T-helper 1 cell treated with Interleukin-12 subunit alpha and Interleukin-12 subunit beta and Interleukin-4 antibody, amounts not matched to agents 30 ng/mL and 1 ng/mL, for 36 hours (primary cell): Measurements from ENCODE around the gene NPTN. TPM values are rescaled to one million over a fixed set of nuclear protein-coding genes. Genes with fewer than 3 reads are reported as not detected.

Experiments
- intact Hi-C: fragments of 100-400 bp; cut with micrococcal nuclease; formaldehyde crosslinking; loops from one replicate; pipeline ENCODE4 v1.15.1; 2024
- total RNA-seq: library from RNA; stranded (reverse); gene quantifications from 2 replicates; pipeline ENCODE4 v1.2.3, GENCODE V29; 2022

Gene NPTN
- total RNA-seq, 1 donor from 2014 or later: 83.2 TPM

DNA sequence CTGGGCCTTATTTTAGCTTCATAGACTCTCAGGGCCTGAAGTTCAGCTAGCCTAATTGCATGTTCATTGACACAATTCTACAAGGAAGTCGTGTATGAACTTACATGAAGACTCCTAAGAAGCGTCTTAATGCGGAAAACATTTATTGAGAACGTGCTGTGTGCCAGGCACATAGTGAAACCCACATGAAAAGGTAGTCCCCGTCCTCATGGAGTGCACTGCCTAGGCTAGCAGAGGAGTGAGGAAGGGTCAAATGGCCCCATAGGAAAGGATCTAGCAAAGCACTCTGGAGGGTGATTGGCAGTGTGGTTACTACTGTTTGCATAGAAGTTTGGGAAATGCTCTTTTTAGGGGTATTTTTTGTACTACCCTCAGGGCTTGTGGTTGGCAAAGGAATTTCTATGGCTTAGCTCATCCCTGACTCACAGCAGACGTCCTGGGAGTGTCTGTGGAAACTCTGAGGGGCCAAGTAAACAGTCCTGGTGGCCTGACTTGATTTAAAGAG lies 854 bp upstream of the NPTN start:
- intact Hi-C loops: loop anchor here (1.0 to 10.0 kb wide), 7 partner anchors 361 to 1516 kb away; partner anchors contain the start of genes ADPGK, ARID3B, BBS4 and HIGD2B

DNA sequence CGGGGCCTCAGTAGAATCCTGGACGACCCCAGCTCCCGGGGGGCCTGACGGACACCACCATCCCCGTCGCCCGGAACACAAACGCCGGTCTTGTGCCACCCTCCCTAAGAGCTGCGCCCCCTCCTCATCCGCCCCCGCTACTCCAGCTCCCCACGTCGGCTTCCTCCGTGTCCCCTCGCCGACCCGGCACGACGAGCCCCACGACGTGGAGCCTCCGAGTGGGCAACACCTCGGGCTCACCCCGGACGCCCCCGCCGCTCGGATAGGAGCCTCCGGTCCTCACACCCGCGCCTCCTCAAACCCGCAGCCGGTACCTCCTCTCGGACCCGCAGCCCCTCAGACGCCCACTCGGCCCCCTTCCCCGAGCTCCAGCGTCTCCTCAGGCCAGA lies 525 bp downstream of the NPTN start:
- intact Hi-C loops: loop anchor here (1.0 to 10.0 kb wide), 7 partner anchors 362 to 1514 kb away; partner anchors contain the start of genes ADPGK, ARID3B, BBS4 and HIGD2B

- intact Hi-C loops: loop anchor here (5.0 to 10.0 kb wide), 5 partner anchors 363 to 1155 kb away; partner anchors contain the start of genes ARID3B, BBS4, HIGD2B and NEO1
Observed at GRCh38 chr15:73631915-73632669, 1.1 kb downstream of the NPTN start.

DNA sequence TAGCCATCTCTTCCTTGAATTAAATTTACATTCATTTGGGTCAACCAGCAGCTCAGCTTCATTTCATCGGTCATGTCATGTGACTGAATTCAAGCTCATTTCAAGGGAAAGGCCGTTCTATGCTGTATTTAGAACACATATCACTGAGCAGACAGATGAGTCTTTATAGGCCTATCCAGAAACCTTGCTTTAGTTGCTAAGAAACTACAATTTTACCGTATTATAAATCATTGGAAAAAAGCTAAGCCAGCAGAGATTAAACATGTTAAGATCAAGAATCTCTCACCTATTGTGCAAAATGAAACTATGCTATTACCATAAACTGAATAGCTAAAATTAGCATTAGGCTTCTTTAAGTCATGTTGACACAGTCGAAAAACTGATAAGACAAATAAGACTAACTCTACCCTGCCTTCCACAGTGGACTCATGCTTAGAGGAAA lies 2.2 kb downstream of the NPTN start:
- intact Hi-C loops: loop anchor here (5.0 to 10.0 kb wide), 5 partner anchors 364 to 1154 kb away; partner anchors contain the start of genes ARID3B, BBS4, HIGD2B and NEO1

- intact Hi-C loops: loop anchor here (5.0 to 10.0 kb wide), 5 partner anchors 365 to 1153 kb away; partner anchors contain the start of genes ARID3B, BBS4, HIGD2B and NEO1
Observed at GRCh38 chr15:73629798-73630429, 3.3 kb downstream of the NPTN start.

- intact Hi-C loops: no loop called here
Observed at GRCh38 chr15:73628976-73629797, 4.0 kb downstream of the NPTN start.

GRCh38 chr15:73628102-73628501 lies 5.1 kb downstream of the NPTN start:
- intact Hi-C loops: no loop called here

- intact Hi-C loops: no loop called here
Observed at GRCh38 chr15:73626072-73626471, 7.1 kb downstream of the NPTN start.

DNA sequence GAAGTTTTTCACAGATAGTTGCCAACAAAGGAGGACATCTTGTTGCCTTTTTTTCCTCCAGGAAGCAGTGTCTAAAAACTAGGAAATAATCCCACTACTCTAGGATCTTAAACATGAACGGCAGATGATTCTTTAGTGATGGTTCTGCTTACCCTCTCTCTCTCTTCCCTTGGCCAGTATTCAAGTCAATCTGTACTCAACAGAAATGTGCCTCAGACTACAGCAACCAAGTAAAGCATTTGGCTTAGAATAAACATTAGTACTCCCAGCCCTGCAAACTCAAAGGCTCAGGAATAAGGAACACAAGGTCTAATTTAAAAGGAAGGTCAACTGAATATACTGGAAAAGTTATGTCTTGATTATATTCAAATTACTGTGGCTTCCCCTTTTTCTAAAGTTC lies 8.7 kb downstream of the NPTN start:
- intact Hi-C loops: no loop called here

GRCh38 chr15:73621286-73621826 lies 11.8 kb downstream of the NPTN start:
- intact Hi-C loops: no loop called here

- intact Hi-C loops: no loop called here
Observed at GRCh38 chr15:73620078-73620477, 13.1 kb downstream of the NPTN start.

DNA sequence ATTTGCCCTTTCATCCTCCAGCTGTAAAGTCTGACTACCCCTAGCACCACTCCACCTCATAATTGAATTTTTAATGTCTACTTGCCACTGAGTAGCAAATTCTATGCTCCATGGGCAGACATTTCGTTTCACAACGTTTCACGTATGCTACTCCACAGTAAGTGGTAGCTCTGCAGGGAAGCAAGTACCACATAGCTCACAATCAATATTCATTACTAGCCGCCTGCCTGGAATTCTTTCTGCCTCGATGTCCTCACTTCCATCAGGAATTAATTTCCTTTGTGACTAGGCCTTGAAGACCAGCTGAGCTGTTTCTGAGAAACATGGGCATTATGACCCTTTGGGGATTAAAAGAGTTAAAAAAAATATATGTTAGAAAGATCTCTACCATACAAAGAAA lies 15.3 kb downstream of the NPTN start:
- intact Hi-C loops: no loop called here

DNA sequence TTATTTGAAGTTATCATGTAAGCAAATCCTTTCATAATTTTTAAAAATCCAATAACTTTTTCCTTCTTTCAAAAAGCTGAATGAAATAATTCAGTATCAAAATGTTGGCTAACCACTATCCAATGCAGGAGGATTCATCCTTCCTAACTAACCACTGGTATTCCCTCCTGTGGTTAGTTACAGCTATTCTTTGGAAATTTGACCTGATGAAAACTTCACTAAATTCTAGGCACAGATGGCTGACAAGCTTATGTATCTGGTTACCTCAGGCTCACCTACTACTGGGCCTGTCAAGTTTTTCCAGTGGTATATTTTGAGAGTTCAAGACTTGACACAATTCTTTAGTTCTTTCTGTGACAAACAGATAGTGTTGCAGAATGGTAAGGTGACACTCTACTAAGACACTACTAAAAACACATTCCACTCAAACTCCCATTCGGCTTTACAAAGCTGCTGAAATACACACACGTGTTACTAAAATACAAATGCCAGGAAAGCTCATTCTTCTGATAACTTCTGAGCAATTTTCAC lies 15.8 kb downstream of the NPTN start:
- intact Hi-C loops: no loop called here

GRCh38 chr15:73608941-73609340 lies 24.2 kb downstream of the NPTN start:
- intact Hi-C loops: loop anchor here (2.0 kb wide), 1 partner anchor 14 kb away; no protein-coding TSS in a partner anchor

DNA sequence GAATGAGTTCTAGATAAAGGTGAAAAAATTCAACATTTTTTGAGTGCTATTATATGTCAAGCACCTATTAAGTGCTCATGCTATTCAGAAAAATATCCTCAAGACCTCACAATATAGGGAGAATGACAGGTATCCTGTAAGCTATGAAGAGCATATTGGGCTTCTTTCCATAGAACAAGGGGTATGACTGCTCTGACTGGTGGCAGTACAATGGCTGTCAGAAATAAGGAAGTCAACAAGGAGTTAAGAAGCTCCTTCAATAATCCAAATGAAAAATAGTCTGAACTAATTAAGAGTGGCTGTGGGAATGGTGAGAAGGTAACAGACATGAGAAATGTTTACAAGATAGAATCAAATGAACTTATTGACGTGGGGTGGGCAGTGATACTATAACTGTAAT lies 24.7 kb downstream of the NPTN start:
- intact Hi-C loops: loop anchor here (2.0 kb wide), 1 partner anchor 14 kb away; no protein-coding TSS in a partner anchor

GRCh38 chr15:73607843-73608242 lies 25.3 kb downstream of the NPTN start:
- intact Hi-C loops: loop anchor here (2.0 kb wide), 1 partner anchor 13 kb away; no protein-coding TSS in a partner anchor

GRCh38 chr15:73607405-73607804 lies 25.8 kb downstream of the NPTN start:
- intact Hi-C loops: no loop called here

GRCh38 chr15:73605759-73606436 lies 27.3 kb downstream of the NPTN start:
- intact Hi-C loops: no loop called here

- intact Hi-C loops: loop anchor here (5.0 kb wide), 1 partner anchor 42 kb away; no protein-coding TSS in a partner anchor
Observed at GRCh38 chr15:73604477-73604876, 28.7 kb downstream of the NPTN start.

DNA sequence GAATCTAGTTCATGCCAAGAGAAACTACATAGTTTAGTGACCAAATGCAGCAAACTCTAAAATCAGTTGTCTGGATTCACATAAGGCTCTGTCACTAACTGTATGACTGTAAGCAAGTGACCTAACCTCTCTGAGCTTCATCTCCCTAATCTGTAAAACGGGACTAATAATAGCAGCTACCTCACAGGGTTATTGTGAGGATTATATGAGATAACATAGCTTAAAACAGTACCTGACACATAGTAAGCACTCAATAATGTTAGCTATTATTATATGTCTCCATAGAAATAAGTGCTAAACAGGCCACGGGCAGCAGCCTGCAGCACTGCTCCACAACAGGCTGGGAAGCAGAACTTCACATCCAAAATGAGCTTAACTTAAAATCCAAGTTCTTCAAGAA lies 30.2 kb downstream of the NPTN start:
- intact Hi-C loops: loop anchor here (5.0 kb wide), 1 partner anchor 41 kb away; no protein-coding TSS in a partner anchor
